HepG2 (cell line): ENCODE data around the gene IKBIP. TPM values are rescaled to one million over a fixed set of nuclear protein-coding genes. Genes with fewer than 3 reads are reported as not detected.

Source experiments
- CREM ChIP-seq, 2 experiments: sonication (generic) in 1 of 2; formaldehyde crosslinking in 1 of 2; IDR thresholded peaks; 2 replicates each; pipeline versions ENCODE4 v1.4.0 to v1.6.1; 2016 to 2020; ENCODE audit warnings: antibody characterized with exemption in 1 of 2, mild to moderate bottlenecking in 1 of 2, missing genetic modification reagents in 1 of 2
- ELF1 ChIP-seq: sonication (generic); formaldehyde crosslinking; IDR thresholded peaks from 2 replicates; pipeline ENCODE4 v1.4.0; 2020; ENCODE audit warnings: missing genetic modification reagents
- HMG20B ChIP-seq: conservative IDR thresholded peaks from 2 replicates; pipeline ENCODE4 v1.6.1; 2016; ENCODE audit warnings: missing genetic modification reagents, missing compliant biosample characterization
- JUN ChIP-seq: sonication (generic); formaldehyde crosslinking; IDR thresholded peaks from 2 replicates; pipeline ENCODE4 v1.4.0; 2020; ENCODE audit warnings: mild to moderate bottlenecking, missing genetic modification reagents
- NFE2L2 ChIP-seq: fragments of 150-350 bp; IDR thresholded peaks from 2 replicates; pipeline ENCODE4 v1.6.1; 2014; ENCODE audit warnings: low read length
- NFKBIZ ChIP-seq: IDR thresholded peaks from 2 replicates; pipeline ENCODE4 v1.6.1; 2018; ENCODE audit warnings: missing genetic modification reagents, missing compliant biosample characterization
- POLR2AphosphoS2 ChIP-seq: IDR thresholded peaks from 2 replicates; pipeline ENCODE4 v1.6.1; 2011; ENCODE audit warnings: low read depth, low read length, improper control_type of control experiment
- RAD21 ChIP-seq: fragments of 450-650 bp; formaldehyde crosslinking; IDR thresholded peaks from 2 replicates; pipeline ENCODE4 v1.5.0; 2020; ENCODE audit warnings: mild to moderate bottlenecking
- RNF2 ChIP-seq: fragments of 450-650 bp; conservative IDR thresholded peaks from 2 replicates; pipeline ENCODE4 v1.6.1; 2016; ENCODE audit warnings: low read depth
- SATB2 ChIP-seq: sonication (generic); formaldehyde crosslinking; IDR thresholded peaks from 2 replicates; pipeline ENCODE4 v1.5.0; 2020; ENCODE audit warnings: missing genetic modification reagents
- SNAPC2 ChIP-seq: sonication (generic); formaldehyde crosslinking; IDR thresholded peaks from 2 replicates; pipeline ENCODE4 v1.8.1; 2022; ENCODE audit warnings: mild to moderate bottlenecking, missing genetic modification reagents
- TCF7L2 ChIP-seq: IDR thresholded peaks from 2 replicates; pipeline ENCODE4 v1.6.1; 2011; ENCODE audit warnings: mild to moderate bottlenecking, low read depth, low read length, moderate library complexity
- U2AF2 ChIP-seq: fragments of 200-400 bp; formaldehyde crosslinking; IDR thresholded peaks from 2 replicates; pipeline ENCODE4 v1.6.1; 2017; ENCODE audit warnings: low read depth, mild to moderate bottlenecking, low read length
- WIZ ChIP-seq: sonication (generic); formaldehyde crosslinking; IDR thresholded peaks from 2 replicates; pipeline ENCODE4 v1.5.1; 2020; ENCODE audit warnings: mild to moderate bottlenecking, missing genetic modification reagents
- ZNF232 ChIP-seq: sonication (generic); formaldehyde crosslinking; IDR thresholded peaks from 2 replicates; pipeline ENCODE4 v1.4.0; 2020; ENCODE audit warnings: missing genetic modification reagents, borderline replicate concordance
- ZNF496 ChIP-seq: sonication (generic); formaldehyde crosslinking; IDR thresholded peaks from 2 replicates; pipeline ENCODE4 v1.8.1; 2023; ENCODE audit warnings: mild to moderate bottlenecking, moderate library complexity, missing genetic modification reagents; ENCODE audit not compliant: insufficient replicate concordance
- ZNF546 ChIP-seq: sonication (generic); formaldehyde crosslinking; conservative IDR thresholded peaks from 2 replicates; pipeline ENCODE4 v1.8.1; 2023; ENCODE audit warnings: mild to moderate bottlenecking, missing genetic modification reagents
- ZNF552 ChIP-seq: sonication (generic); formaldehyde crosslinking; IDR thresholded peaks from 2 replicates; pipeline ENCODE4 v1.9.0; 2022; ENCODE audit warnings: missing genetic modification reagents, mild to moderate bottlenecking, borderline replicate concordance
- ZNF660 ChIP-seq: sonication (generic); formaldehyde crosslinking; IDR thresholded peaks from 2 replicates; pipeline ENCODE4 v1.5.1; 2020; ENCODE audit warnings: mild to moderate bottlenecking, low read depth, missing genetic modification reagents, borderline replicate concordance
- ZNF672 ChIP-seq: sonication (generic); formaldehyde crosslinking; IDR thresholded peaks from 2 replicates; pipeline ENCODE4 v1.8.1; 2022; ENCODE audit warnings: missing genetic modification reagents
- ZNF746 ChIP-seq: sonication (generic); formaldehyde crosslinking; IDR thresholded peaks from 2 replicates; pipeline ENCODE4 v1.8.0; 2022; ENCODE audit warnings: mild to moderate bottlenecking, missing genetic modification reagents
- polyA plus RNA-seq, 8 experiments: library from polyadenylated mRNA; depleted of rRNA in 3 of 8; stranded (reverse) in 7 of 8; unstranded in 1 of 8; fragments of >200 nt; fragmentation: Illumina TruSeq in 4 of 8; extraction: Trizol in 4 of 8; gene quantifications; 2 replicates each; pipeline versions ENCODE4 v1.2.1 to v1.2.3, GENCODE V29; 2011 to 2016; ENCODE audit warnings: low read depth in 4 of 8, missing spikeins in 1 of 8, mixed read lengths in 1 of 8; ENCODE audit not compliant: insufficient read depth in 1 of 8
- total RNA-seq, 5 experiments: library from RNA; depleted of rRNA; stranded (reverse); fragments of >200 nt; fragmentation: Illumina TruSeq; extraction: Trizol; gene quantifications; 2 replicates each; pipeline ENCODE4 v1.2.3, GENCODE V29; 2016; ENCODE audit warnings: low read depth in 1 of 5
- TF ChIP-seq, protein P1 (sequence below): IDR thresholded peaks from 2 replicates; pipeline ENCODE4 v1.6.1; 2016; ENCODE audit warnings: mild to moderate bottlenecking, missing biosample characterization, missing genetic modification reagents
- TF ChIP-seq, protein P2 (sequence below): IDR thresholded peaks from 2 replicates; pipeline ENCODE4 v1.6.1; 2016; ENCODE audit warnings: missing genetic modification reagents, missing compliant biosample characterization
- TF ChIP-seq, protein P3 (sequence below): fragments of 450-650 bp; IDR thresholded peaks from 2 replicates; pipeline ENCODE4 v1.6.1; 2017; ENCODE audit warnings: mild to moderate bottlenecking
- TF ChIP-seq, protein P4 (sequence below): sonication (generic); IDR thresholded peaks from 2 replicates; pipeline ENCODE4 v1.6.1; 2016; ENCODE audit warnings: low read depth, borderline replicate concordance

Gene IKBIP
- total and polyA plus RNA-seq, 2 of the 13 experiments (the other 11 are each of a cell fraction or from before 2014, with no cell fraction given): 20.0 to 55.5 TPM

DNA sequence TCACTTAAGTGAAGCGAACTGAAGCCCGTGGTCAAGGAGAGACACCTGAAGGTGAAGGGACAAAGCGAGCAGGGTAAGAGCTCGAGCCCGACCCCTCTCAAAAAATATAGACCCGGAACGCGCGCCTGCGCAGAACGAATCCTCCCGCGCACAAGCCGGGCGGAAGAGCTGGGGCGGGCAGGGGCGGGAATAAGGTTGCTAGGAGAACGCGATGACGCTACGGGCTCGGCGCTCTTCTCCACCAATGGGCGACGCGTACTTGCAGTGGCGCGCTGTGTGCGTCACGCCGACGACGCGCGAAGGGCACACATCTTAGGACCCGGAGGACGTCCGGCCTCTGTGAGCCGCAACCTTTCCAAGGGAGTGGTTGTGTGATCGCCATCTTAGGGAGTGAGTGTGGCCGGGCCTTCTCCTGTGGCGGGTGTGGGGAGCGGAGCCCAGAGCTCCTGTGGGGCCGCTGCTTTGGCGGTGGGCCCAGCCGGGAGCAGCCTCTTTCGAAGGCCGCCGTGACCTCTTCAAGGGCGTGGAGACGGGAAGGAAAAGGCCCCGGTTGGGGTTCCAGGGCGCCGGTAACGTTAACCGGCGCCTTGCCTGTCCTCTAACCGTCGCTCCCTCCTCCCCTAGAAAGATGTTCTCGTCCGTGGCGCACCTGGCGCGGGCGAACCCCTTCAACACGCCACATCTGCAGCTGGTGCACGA, 51.1 kb downstream of the IKBIP start, which contains the start of gene SLC25A3 (continued):
- no peak for TF ChIP-seq HMG20B (CRISPR knock-in tag)
- 0 out of 2 replicates have a peak, but pooled peaks have one; percentile 24 for TF ChIP-seq JUN (CRISPR knock-in tag)
- TF ChIP-seq ZNF546 (CRISPR knock-in tag): no peak
- 0 out of 2 replicates have a peak, but pooled peaks have one; percentile 41 for TF ChIP-seq SNAPC2 (CRISPR knock-in tag)
- TF ChIP-seq RAD21 (CRISPR knock-in tag): 0 out of 2 replicates have a peak, but pooled peaks have one; percentile 13
- peak; percentile 87 for TF ChIP-seq ELF1
- TF ChIP-seq, protein P1, sequence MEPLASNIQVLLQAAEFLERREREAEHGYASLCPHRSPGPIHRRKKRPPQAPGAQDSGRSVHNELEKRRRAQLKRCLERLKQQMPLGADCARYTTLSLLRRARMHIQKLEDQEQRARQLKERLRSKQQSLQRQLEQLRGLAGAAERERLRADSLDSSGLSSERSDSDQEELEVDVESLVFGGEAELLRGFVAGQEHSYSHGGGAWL (CRISPR knock-in tag): peak; percentile 85; the same call in 1 of the 2 replicates
- TF ChIP-seq, protein P2, sequence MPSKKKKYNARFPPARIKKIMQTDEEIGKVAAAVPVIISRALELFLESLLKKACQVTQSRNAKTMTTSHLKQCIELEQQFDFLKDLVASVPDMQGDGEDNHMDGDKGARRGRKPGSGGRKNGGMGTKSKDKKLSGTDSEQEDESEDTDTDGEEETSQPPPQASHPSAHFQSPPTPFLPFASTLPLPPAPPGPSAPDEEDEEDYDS: peak; percentile 98
- TF ChIP-seq NFKBIZ (CRISPR knock-in tag): 0 out of 2 replicates have a peak, but pooled peaks have one; percentile 34
- TF ChIP-seq, protein P3, sequence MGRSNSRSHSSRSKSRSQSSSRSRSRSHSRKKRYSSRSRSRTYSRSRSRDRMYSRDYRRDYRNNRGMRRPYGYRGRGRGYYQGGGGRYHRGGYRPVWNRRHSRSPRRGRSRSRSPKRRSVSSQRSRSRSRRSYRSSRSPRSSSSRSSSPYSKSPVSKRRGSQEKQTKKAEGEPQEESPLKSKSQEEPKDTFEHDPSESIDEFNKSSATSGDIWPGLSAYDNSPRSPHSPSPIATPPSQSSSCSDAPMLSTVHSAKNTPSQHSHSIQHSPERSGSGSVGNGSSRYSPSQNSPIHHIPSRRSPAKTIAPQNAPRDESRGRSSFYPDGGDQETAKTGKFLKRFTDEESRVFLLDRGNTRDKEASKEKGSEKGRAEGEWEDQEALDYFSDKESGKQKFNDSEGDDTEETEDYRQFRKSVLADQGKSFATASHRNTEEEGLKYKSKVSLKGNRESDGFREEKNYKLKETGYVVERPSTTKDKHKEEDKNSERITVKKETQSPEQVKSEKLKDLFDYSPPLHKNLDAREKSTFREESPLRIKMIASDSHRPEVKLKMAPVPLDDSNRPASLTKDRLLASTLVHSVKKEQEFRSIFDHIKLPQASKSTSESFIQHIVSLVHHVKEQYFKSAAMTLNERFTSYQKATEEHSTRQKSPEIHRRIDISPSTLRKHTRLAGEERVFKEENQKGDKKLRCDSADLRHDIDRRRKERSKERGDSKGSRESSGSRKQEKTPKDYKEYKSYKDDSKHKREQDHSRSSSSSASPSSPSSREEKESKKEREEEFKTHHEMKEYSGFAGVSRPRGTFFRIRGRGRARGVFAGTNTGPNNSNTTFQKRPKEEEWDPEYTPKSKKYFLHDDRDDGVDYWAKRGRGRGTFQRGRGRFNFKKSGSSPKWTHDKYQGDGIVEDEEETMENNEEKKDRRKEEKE: no peak
- TF ChIP-seq ZNF660 (CRISPR knock-in tag): 0 out of 2 replicates have a peak, but pooled peaks have one; percentile 30
- TF ChIP-seq TCF7L2: no peak
- peak; percentile 82 for TF ChIP-seq ZNF746 (CRISPR knock-in tag)
- TF ChIP-seq ZNF552 (CRISPR knock-in tag): peak; percentile 87
- TF ChIP-seq RNF2: no peak
- TF ChIP-seq ZNF672 (CRISPR knock-in tag): no peak
- peak; percentile 88 for TF ChIP-seq ZNF232 (CRISPR knock-in tag)
- TF ChIP-seq, protein P4, sequence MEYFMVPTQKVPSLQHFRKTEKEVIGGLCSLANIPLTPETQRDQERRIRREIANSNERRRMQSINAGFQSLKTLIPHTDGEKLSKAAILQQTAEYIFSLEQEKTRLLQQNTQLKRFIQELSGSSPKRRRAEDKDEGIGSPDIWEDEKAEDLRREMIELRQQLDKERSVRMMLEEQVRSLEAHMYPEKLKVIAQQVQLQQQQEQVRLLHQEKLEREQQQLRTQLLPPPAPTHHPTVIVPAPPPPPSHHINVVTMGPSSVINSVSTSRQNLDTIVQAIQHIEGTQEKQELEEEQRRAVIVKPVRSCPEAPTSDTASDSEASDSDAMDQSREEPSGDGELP: no peak
- no peak for TF ChIP-seq SATB2
- no peak for TF ChIP-seq U2AF2
- TF ChIP-seq NFE2L2: no peak
- TF ChIP-seq WIZ (CRISPR knock-in tag): no peak
- peak; percentile 91 for TF ChIP-seq POLR2AphosphoS2
- TF ChIP-seq ZNF496 (CRISPR knock-in tag): no peak
- peak; percentile 99 for TF ChIP-seq CREM (IDR thresholded peaks at IDR 0.05)
- peak; percentile 80 for TF ChIP-seq CREM (CRISPR knock-in tag; IDR thresholded peaks at IDR 0.05)
